GM19397 (cell line): Measurements from ENCODE around the gene ALDH4A1.
"Not testable (repeated sequence)": the region's sequence is repeated elsewhere in the genome, so short reads cannot be mapped to it uniquely, and the experiment has no call there.

ENCODE experiments used
- ATAC-seq: cut with Tn5 transposase; IDR thresholded peaks from one replicate; pipeline ENCODE4 v1.9.1; 2021; ENCODE audit warnings: mild to moderate bottlenecking, moderate library complexity; ENCODE audit not compliant: unreplicated experiment

Gene ALDH4A1

DNA sequence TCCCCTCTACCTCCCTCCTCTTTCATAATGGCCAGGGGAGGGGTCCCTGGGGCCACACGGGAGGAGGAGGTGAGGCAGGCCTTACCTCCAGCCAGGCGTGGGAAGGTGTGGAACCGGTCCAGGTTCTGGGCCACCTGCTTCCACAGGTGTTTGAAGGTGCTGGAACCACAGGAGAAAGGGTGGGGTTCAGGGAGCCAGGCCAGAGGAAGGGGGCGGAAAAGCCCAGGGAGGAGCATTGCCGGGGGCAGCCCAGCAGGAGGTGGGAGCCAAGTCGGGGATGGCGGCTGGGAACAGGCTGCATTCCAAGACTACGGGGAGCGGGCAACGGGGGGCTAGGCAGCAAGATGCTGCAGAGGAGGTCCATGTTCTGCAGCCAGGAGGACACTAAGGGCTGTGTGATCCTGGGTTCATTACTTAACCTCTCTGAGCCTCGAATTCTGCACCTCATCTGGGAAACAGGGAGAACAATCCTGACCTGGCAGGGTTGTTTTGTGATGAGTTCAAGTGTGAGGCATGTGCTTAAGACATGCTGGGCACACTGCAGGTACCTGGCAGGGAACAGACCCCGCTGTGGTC, 23.1 kb downstream of the ALDH4A1 start:
- no peak for ATAC-seq

DNA sequence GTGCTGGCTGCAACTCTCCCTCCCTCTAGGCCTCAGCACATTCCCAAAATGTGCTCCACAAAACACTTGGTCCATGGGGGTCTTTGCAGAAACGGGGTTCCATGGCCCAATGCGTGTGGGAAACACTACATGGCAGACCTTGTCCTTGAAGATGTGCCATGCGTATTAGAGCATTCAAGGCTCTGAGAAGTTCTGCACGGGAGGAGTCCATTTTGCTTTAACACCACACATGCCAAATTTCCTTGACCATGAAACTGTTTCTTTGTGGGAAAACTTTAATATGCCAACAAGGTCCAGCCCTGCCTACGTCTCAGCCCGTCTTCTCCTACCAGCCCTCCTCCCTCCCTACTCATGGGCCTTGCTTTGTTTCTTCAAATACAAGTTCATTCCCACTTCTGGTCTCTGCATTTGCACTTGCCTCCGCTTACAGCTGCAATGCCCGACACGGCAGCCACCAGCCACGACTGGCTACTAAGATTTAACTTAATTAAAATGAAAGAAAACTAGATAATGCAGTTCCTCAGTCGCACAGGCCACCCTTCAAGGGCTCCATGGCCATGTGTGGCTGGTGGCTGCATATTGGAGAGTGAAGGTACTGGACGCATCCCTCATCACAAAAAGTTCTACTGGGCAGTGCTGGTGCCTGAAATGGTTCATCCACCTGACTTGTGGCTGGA, 23.7 kb downstream of the ALDH4A1 start:
- no peak for ATAC-seq

- no peak for ATAC-seq
Measured at GRCh38 chr1:18877282-18877681, 25.1 kb downstream of the ALDH4A1 start.

- ATAC-seq: no peak
Measured at GRCh38 chr1:18876210-18876609, 26.1 kb downstream of the ALDH4A1 start.

GRCh38 chr1:18875796-18876128, 26.6 kb downstream of the ALDH4A1 start:
- ATAC-seq: no peak

- ATAC-seq: no peak
Measured at GRCh38 chr1:18875107-18875795, 27.1 kb downstream of the ALDH4A1 start.

DNA sequence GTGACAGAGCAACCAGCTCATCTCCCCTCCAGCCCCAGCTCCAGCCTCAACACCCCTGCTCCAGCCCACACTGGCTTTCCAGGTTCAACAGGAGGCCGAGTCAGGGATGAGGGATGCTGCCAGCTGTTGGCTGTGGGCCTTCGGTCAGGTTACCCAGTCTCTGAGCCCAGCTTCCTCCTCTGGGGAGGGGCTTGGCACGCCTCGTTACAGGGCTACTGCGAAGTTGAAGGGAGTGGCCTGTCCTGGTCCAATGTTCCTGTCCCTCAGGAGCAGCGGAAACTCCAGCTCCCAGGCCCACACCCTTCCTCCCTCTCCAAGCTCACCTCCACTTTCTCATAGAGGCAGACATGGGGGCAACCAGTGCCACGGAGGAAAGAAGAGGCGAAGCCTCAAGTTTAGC, 27.8 kb downstream of the ALDH4A1 start:
- no peak for ATAC-seq

GRCh38 chr1:18874036-18874435, 28.3 kb downstream of the ALDH4A1 start:
- ATAC-seq: no peak

DNA sequence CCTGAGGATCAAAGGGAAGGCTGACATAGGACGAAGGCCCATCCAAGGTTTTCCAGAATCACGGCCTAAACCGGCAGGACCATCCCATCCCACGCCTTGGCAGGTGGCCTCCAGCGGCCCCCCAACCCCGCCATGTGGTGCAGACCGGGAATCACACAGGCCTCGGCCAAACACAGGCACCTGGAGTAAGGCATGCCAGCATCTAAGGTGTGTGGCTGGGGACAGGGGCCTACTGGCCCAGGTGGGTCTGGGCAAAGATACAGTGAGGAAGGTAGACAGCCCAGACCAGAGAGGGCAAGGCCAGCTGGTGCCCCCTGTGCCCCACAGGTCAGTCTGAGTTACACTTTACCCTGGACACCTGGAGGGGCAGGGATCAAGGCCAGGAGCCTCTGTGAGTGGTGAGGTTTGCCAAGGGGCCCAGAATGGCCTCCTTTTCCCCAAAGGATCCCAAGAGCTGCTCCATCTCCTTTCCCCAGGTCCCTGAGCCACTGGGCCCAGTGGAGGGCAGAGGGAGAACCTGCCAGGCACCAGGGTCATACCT, 30.2 kb downstream of the ALDH4A1 start:
- ATAC-seq: no peak

GRCh38 chr1:18871401-18872070, 30.8 kb downstream of the ALDH4A1 start:
- ATAC-seq: no peak

GRCh38 chr1:18870957-18871356, 31.4 kb downstream of the ALDH4A1 start:
- ATAC-seq: no peak

- ATAC-seq: not testable (repeated sequence)
Measured at GRCh38 chr1:18870595-18870865, 31.8 kb downstream of the ALDH4A1 start.

DNA sequence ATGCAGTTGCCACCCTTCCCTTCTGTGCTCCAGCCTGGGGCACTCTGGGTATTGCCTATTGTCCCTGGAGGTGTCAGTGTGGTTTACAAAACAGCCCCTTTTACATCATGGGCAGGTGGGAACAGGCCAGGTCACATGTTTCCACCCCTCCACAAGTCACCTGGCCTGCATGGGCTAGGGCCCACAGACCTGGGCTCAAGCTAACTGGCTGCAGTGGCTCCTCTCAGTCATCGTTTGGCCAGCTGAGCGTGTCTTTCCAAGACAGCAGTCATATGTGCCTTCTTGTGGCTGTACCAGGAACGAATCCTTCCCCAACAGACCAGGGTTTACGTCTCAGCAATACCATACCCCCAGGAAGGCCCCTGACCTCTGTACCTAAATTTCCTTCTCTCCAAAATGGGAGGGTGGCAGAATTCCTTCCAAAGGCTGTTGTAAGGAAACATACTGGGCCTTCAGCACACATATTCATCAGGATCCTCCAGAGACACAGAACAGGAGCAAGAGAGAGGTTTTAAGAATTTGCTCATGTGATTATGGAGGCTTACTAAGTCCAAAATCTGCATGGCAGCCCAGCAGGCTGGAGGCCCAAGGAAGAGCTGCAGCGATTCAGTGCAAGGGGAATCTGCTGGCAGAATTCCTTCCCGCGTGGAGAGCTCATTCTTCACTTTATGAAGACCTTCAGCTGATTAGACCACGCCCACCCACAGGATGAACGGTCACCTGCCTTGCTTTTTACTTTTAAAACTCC, 32.3 kb downstream of the ALDH4A1 start:
- ATAC-seq: no peak

DNA sequence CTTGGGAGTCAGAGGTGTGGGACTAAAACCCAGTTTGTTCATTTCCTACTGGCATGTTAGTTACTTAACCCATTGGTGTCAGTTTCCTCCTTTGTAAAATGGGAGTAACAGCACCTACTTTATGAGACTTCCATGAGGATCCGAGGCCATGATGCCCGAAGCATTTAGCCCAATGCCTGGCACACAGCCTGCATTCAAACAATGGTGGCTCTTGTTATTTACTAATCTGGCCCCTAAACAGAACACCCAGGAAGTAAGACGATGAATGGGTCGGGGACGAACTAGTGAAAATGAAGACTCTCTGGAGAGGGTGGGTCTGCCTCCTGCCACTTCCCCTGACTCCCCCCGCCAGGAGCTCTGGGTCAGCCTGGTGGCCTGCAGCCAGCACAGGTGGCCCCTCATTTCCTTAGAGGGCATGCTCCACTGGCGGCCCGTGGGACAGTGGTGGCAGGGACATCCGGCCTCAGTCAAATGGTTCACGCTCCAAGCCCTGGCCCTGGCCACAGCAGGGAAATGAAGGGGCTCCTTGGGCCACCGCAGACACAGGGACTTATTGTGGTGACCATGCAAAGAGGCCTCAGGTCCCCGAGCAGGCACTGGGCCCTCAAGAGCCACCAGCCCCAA, 33.4 kb downstream of the ALDH4A1 start:
- ATAC-seq: no peak

DNA sequence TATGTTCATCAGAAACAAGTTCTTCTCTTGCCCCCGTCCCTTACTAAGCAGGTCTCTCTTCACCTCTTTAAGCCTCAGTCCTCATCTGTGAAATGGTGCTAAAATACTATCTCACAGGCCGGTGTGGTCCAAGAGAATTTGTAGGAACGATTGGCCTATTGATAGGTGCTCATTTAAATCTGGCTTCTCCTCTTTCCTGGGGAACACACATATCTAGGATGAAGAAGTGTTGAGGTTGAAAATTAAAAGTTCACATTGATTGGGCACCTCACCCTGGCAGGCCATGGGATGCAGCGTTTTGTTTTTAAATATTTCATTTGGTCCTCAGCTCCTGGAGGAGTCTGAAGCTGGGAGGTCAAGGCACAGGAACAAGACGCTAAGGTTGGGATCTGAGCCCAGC, 34.0 kb downstream of the ALDH4A1 start:
- no peak for ATAC-seq

DNA sequence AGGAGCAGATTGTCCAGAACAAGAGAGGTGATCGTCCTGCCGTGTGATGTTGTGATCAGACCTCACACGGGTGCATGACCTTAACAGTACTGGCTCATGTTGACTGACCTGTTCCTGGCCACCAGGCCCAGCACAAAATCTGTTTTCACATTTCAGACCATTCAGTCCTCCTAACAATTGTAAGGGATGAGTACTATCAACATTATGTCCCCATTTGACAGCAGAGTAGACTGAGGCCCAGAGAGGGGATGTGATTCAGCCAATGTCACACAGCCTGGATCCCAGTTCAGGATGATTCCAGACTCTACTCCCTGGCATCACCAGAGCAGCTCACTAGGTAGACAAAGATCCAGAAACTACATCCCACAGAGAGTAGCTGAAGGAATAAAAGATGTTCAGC, 35.5 kb downstream of the ALDH4A1 start:
- ATAC-seq: no peak

DNA sequence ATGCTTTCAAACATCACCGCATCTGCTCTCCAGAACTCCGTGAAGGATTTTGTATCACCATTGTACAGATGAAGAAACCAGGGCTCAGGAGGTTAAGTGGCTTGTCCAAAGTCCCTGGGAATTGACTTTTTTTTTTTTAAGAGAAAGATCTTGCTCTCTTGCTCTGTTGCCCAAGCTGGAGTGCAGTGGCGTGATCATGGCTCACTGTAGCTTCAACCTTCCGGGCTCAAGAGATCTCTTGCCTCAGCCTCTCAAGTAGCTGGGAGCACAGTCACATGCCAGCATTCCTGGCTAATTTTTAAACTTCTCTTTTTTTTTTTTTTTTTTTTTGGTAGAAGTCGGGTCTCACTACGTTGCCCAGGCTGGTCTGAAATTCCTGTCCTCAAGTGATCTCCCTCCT, 36.0 kb downstream of the ALDH4A1 start:
- ATAC-seq: no peak

GRCh38 chr1:18865176-18865575, 37.2 kb downstream of the ALDH4A1 start:
- ATAC-seq: no peak

DNA sequence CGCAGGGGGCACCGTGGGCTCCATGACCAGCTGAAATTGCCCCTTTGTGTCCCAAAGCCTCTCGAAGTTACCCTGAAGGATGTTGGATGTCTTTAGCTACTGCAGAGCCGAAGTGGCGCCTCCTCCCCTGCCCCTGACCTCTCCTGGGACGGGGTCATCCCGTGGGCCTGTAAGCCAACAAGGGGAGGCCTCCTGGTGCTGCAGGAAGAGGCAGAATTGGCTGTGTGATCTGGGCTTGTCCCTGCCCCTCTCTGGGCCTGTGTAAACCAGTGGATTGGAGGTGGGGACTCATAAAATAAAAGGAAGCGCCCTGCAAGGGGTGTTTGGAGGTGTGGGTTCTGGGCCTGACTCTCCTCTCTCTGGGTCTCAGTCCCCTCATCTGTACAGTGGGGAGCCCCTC, 40.8 kb downstream of the ALDH4A1 start:
- no peak for ATAC-seq

DNA sequence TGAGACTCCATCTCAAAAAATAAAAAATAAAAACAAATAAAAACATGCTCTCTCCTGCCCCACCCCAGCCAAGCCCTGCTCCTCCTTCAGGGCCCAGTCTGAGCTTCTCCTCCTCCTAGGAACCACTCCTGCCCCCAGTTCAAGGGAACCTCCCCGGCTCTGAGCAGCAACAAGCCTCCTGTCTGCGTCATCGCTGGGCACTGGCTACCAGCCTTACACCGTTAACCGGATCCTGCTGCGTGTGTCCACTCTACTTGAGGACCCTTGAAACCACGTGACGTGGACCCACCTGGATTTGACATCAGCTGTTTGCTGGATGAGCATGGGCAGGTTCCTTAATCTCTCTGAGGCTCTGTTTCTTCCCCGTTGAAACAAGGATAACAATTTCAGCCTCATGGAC, 41.3 kb downstream of the ALDH4A1 start:
- no peak for ATAC-seq

DNA sequence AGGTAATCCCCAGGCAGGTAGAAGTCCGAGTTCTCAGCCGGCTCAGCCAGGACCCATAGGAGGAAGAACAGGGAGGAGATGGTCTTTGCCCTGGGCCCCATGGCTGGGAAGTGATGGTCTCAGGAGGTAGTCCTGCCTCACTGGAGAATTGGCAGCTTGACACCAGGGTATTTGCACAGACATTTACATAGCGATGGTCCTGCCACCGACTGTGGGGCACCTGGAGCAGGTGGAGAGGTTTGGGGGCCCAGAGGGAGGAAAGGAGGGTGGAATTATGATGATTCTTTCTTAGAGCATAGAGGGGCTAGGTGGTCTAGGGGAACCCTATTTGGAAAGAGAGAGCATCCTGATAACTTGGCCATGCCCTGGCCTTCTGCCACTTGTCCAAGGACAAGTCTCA, 42.8 kb downstream of the ALDH4A1 start, which contains the start of gene TAS1R2:
Gene TAS1R2, minus strand, starts transcription at position 101 of the 400 bp plus-strand sequence. Its CDS starts 0 bp downstream, at position 101.
- no peak for ATAC-seq
